GM23338 (cell line): ENCODE results near the gene TRAF5. TPM values are rescaled to one million over a fixed set of nuclear protein-coding genes. Genes with fewer than 3 reads are reported as not detected.

Experiments used
- ATAC-seq: fragments of 200-7000 bp; cut with Tn5 transposase; 3 replicates; pipeline ENCODE4 v1.9.1; 2020
- DNase-seq: peaks from one replicate; pipeline ENCODE4 v3.0.0-alpha.2; 2015; ENCODE audit warnings: low spot score
- H2AFZ ChIP-seq: fragments of 200-600 bp; sonication (generic); 2 replicates; pipeline ENCODE4 v1.8.0; 2016; ENCODE audit warnings: antibody characterized with exemption, mild to moderate bottlenecking, moderate library complexity
- H3F3A ChIP-seq: fragments of 200-600 bp; sonication (generic); replicated peaks from 2 replicates; pipeline ENCODE4 v1.8.0; 2017; ENCODE audit warnings: antibody characterized with exemption, mixed run types, low read depth
- H3K27ac ChIP-seq: fragments of 200-600 bp; sonication (generic); 2 replicates; pipeline ENCODE4 v1.6.1; 2016; ENCODE audit warnings: low read depth
- H3K27me3 ChIP-seq: fragments of 200-600 bp; sonication (generic); 2 replicates; pipeline ENCODE4 v1.8.0; 2016; ENCODE audit warnings: mild to moderate bottlenecking, mixed run types, moderate library complexity; ENCODE audit not compliant: insufficient read depth
- H3K36me3 ChIP-seq: fragments of 200-600 bp; sonication (generic); 2 replicates; pipeline ENCODE4 v1.8.0; 2016; ENCODE audit warnings: mild to moderate bottlenecking; ENCODE audit not compliant: insufficient read depth
- H3K4me1 ChIP-seq: fragments of 200-600 bp; sonication (generic); 2 replicates; pipeline ENCODE4 v1.8.0; 2016; ENCODE audit warnings: mild to moderate bottlenecking, moderate library complexity; ENCODE audit not compliant: insufficient read depth
- H3K4me2 ChIP-seq: fragments of 200-600 bp; sonication (generic); 2 replicates; pipeline ENCODE4 v1.7.1; 2017; ENCODE audit warnings: mixed run types
- H3K4me3 ChIP-seq: fragments of 200-600 bp; sonication (generic); 2 replicates; pipeline ENCODE4 v1.6.1; 2016; ENCODE audit warnings: mixed run types
- H3K79me2 ChIP-seq: fragments of 200-600 bp; sonication (generic); replicated peaks from 2 replicates; pipeline ENCODE4 v1.8.0; 2017; ENCODE audit warnings: mild to moderate bottlenecking; ENCODE audit not compliant: insufficient read depth
- H3K9me2 ChIP-seq: fragments of 200-600 bp; sonication (generic); 2 replicates; pipeline ENCODE4 v1.8.0; 2017; ENCODE audit not compliant: insufficient read depth
- H4K20me1 ChIP-seq: fragments of 200-600 bp; sonication (generic); replicated peaks from 2 replicates; pipeline ENCODE4 v1.8.0; 2017; ENCODE audit warnings: mild to moderate bottlenecking; ENCODE audit not compliant: insufficient read depth
- H3K27ac Mint-ChIP-seq: 2 replicates; pipeline ENCODE4 v1.8.0; 2020; ENCODE audit warnings: inconsistent platforms, mild to moderate bottlenecking, moderate library complexity, mixed read lengths
- H3K27me3 Mint-ChIP-seq: 3 replicates; pipeline ENCODE4 v1.8.0; 2022; ENCODE audit warnings: low read depth, mild to moderate bottlenecking, moderate library complexity, mixed read lengths, inconsistent platforms; ENCODE audit not compliant: insufficient read depth, poor library complexity
- H3K36me3 Mint-ChIP-seq: 3 replicates; pipeline ENCODE4 v1.8.0; 2021; ENCODE audit warnings: low read depth, mild to moderate bottlenecking, inconsistent platforms, moderate library complexity, mixed read lengths
- H3K4me1 Mint-ChIP-seq: 3 replicates; pipeline ENCODE4 v1.8.0; 2020; ENCODE audit warnings: mild to moderate bottlenecking, inconsistent platforms, mixed read lengths
- H3K4me3 Mint-ChIP-seq: 3 replicates; pipeline ENCODE4 v1.8.0; 2021; ENCODE audit warnings: moderate library complexity, mild to moderate bottlenecking, inconsistent platforms, mixed read lengths
- H3K9me3 Mint-ChIP-seq: 3 replicates; pipeline ENCODE4 v1.8.0; 2020; ENCODE audit warnings: moderate library complexity, mild to moderate bottlenecking, inconsistent platforms, mixed read lengths
- CREB1 ChIP-seq: fragments of 250-450 bp; sonication (Bioruptor Pico); IDR thresholded peaks from 2 replicates; pipeline ENCODE4 v1.5.0; 2020; ENCODE audit warnings: low read depth, mild to moderate bottlenecking, moderate library complexity
- EZH2 ChIP-seq: fragments of 200-600 bp; sonication (generic); IDR thresholded peaks from one replicate; pipeline ENCODE4 v1.8.0; 2017; ENCODE audit warnings: antibody characterized with exemption, mild to moderate bottlenecking, low read depth; ENCODE audit not compliant: unreplicated experiment
- EZH2phosphoT487 ChIP-seq: fragments of 200-600 bp; sonication (generic); IDR thresholded peaks from one replicate; pipeline ENCODE4 v1.8.1; 2018; ENCODE audit warnings: antibody characterized with exemption; ENCODE audit not compliant: unreplicated experiment
- JUNB ChIP-seq: IDR thresholded peaks from one replicate; pipeline ENCODE4 v1.6.1; 2016; ENCODE audit warnings: antibody characterized with exemption; ENCODE audit not compliant: unreplicated experiment
- NANOG ChIP-seq: IDR thresholded peaks from 2 replicates; pipeline ENCODE4 v1.6.1; 2016; ENCODE audit warnings: antibody characterized with exemption, borderline replicate concordance
- POLR2AphosphoS5 ChIP-seq: IDR thresholded peaks from 2 replicates; pipeline ENCODE4 v1.6.1; 2016; ENCODE audit warnings: antibody characterized with exemption, low read depth
- STAT1 ChIP-seq: IDR thresholded peaks from one replicate; pipeline ENCODE4 v1.6.1; 2016; ENCODE audit warnings: antibody characterized with exemption; ENCODE audit not compliant: unreplicated experiment
- ZNF114 ChIP-seq: fragments of 250-450 bp; sonication (Bioruptor Pico); IDR thresholded peaks from 2 replicates; pipeline ENCODE4 v1.5.0; 2020; ENCODE audit warnings: mild to moderate bottlenecking, moderate library complexity
- ZNF331 ChIP-seq: fragments of 250-450 bp; sonication (Bioruptor Pico); IDR thresholded peaks from 2 replicates; pipeline ENCODE4 v1.5.0; 2020; ENCODE audit warnings: low read depth, mild to moderate bottlenecking, moderate library complexity
- polyA plus RNA-seq: library from polyadenylated mRNA; unstranded; fragments of >200 nt; fragmentation: Nextera tagmentation; extraction: Ambion mirVana; gene quantifications from 2 replicates; pipeline ENCODE4 v1.2.1, GENCODE V29; 2016
- total RNA-seq: library from RNA; depleted of rRNA; stranded (reverse); fragments of >200 nt; shearing (Covaris generic); gene quantifications from 2 replicates; pipeline ENCODE4 v1.2.3, GENCODE V29; 2014
- TF ChIP-seq, protein P1 (sequence below), 2 experiments: fragments of 200-600 bp in 1 of 2; sonication (generic) in 1 of 2; conservative IDR thresholded peaks; 2 replicates each; pipeline versions ENCODE4 v1.5.1 to v1.6.1; 2016 to 2017; ENCODE audit warnings: antibody characterized with exemption in 2 of 2, low read depth in 2 of 2, mild to moderate bottlenecking in 2 of 2, moderate library complexity in 1 of 2
- TF ChIP-seq, protein P2 (sequence below): IDR thresholded peaks from 2 replicates; pipeline ENCODE4 v1.6.1; 2016; ENCODE audit warnings: antibody characterized with exemption
- TF ChIP-seq, protein P3 (sequence below): fragments of 250-450 bp; sonication (Bioruptor Pico); IDR thresholded peaks from 2 replicates; pipeline ENCODE4 v1.5.0; 2020; ENCODE audit warnings: mild to moderate bottlenecking, moderate library complexity
- TF ChIP-seq, protein P4 (sequence below): IDR thresholded peaks from one replicate; pipeline ENCODE4 v1.6.1; 2018; ENCODE audit warnings: antibody characterized with exemption; ENCODE audit not compliant: unreplicated experiment

TRAF5 gene
- total and polyA plus RNA-seq, 2 experiments from 2014 or later, result 9.2 to 18.9 TPM

DNA sequence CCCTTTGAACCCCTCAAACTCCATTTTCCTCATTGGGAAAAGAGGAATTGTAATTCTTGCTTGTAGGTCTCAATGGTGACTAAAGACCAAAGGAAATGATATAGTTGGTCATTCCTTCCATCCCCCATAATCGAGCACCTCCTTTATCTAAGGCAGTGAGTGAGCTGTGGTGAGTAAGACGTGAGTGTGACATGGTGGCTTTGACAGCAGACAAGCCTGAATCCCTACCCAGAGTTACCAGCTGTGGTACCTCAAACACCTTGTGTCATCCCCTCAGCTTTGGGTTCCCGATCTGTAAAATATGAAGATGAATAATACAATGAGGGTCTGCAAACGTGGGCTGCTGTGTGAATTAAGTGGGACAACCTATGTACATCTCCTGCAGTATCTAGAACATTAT, 8.4 kb downstream of the TRAF5 start:
- H4K20me1 ChIP-seq, result no peaks in the 10 kb centered on the region; the same call in 1 of the 2 replicates
- H3K79me2 ChIP-seq, result peaks cover 76% of the 10 kb centered on the region
- TF ChIP-seq STAT1 (no peak), POLR2AphosphoS5 (no peak), CREB1 (CRISPR knock-in tag) (no peak), ZNF331 (CRISPR knock-in tag) (no peak), JUNB (no peak), EZH2 (no peak), NANOG (no peak), ZNF114 (CRISPR knock-in tag) (no peak), EZH2phosphoT487 (no peak)
- TF ChIP-seq, protein P1, sequence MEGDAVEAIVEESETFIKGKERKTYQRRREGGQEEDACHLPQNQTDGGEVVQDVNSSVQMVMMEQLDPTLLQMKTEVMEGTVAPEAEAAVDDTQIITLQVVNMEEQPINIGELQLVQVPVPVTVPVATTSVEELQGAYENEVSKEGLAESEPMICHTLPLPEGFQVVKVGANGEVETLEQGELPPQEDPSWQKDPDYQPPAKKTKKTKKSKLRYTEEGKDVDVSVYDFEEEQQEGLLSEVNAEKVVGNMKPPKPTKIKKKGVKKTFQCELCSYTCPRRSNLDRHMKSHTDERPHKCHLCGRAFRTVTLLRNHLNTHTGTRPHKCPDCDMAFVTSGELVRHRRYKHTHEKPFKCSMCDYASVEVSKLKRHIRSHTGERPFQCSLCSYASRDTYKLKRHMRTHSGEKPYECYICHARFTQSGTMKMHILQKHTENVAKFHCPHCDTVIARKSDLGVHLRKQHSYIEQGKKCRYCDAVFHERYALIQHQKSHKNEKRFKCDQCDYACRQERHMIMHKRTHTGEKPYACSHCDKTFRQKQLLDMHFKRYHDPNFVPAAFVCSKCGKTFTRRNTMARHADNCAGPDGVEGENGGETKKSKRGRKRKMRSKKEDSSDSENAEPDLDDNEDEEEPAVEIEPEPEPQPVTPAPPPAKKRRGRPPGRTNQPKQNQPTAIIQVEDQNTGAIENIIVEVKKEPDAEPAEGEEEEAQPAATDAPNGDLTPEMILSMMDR (conservative IDR thresholded peaks at IDR 0.05; ENCODE audit: low read depth in 2 of 2), result no peak
- TF ChIP-seq, protein P2, sequence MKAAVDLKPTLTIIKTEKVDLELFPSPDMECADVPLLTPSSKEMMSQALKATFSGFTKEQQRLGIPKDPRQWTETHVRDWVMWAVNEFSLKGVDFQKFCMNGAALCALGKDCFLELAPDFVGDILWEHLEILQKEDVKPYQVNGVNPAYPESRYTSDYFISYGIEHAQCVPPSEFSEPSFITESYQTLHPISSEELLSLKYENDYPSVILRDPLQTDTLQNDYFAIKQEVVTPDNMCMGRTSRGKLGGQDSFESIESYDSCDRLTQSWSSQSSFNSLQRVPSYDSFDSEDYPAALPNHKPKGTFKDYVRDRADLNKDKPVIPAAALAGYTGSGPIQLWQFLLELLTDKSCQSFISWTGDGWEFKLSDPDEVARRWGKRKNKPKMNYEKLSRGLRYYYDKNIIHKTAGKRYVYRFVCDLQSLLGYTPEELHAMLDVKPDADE, result no peak
- TF ChIP-seq, protein P3, sequence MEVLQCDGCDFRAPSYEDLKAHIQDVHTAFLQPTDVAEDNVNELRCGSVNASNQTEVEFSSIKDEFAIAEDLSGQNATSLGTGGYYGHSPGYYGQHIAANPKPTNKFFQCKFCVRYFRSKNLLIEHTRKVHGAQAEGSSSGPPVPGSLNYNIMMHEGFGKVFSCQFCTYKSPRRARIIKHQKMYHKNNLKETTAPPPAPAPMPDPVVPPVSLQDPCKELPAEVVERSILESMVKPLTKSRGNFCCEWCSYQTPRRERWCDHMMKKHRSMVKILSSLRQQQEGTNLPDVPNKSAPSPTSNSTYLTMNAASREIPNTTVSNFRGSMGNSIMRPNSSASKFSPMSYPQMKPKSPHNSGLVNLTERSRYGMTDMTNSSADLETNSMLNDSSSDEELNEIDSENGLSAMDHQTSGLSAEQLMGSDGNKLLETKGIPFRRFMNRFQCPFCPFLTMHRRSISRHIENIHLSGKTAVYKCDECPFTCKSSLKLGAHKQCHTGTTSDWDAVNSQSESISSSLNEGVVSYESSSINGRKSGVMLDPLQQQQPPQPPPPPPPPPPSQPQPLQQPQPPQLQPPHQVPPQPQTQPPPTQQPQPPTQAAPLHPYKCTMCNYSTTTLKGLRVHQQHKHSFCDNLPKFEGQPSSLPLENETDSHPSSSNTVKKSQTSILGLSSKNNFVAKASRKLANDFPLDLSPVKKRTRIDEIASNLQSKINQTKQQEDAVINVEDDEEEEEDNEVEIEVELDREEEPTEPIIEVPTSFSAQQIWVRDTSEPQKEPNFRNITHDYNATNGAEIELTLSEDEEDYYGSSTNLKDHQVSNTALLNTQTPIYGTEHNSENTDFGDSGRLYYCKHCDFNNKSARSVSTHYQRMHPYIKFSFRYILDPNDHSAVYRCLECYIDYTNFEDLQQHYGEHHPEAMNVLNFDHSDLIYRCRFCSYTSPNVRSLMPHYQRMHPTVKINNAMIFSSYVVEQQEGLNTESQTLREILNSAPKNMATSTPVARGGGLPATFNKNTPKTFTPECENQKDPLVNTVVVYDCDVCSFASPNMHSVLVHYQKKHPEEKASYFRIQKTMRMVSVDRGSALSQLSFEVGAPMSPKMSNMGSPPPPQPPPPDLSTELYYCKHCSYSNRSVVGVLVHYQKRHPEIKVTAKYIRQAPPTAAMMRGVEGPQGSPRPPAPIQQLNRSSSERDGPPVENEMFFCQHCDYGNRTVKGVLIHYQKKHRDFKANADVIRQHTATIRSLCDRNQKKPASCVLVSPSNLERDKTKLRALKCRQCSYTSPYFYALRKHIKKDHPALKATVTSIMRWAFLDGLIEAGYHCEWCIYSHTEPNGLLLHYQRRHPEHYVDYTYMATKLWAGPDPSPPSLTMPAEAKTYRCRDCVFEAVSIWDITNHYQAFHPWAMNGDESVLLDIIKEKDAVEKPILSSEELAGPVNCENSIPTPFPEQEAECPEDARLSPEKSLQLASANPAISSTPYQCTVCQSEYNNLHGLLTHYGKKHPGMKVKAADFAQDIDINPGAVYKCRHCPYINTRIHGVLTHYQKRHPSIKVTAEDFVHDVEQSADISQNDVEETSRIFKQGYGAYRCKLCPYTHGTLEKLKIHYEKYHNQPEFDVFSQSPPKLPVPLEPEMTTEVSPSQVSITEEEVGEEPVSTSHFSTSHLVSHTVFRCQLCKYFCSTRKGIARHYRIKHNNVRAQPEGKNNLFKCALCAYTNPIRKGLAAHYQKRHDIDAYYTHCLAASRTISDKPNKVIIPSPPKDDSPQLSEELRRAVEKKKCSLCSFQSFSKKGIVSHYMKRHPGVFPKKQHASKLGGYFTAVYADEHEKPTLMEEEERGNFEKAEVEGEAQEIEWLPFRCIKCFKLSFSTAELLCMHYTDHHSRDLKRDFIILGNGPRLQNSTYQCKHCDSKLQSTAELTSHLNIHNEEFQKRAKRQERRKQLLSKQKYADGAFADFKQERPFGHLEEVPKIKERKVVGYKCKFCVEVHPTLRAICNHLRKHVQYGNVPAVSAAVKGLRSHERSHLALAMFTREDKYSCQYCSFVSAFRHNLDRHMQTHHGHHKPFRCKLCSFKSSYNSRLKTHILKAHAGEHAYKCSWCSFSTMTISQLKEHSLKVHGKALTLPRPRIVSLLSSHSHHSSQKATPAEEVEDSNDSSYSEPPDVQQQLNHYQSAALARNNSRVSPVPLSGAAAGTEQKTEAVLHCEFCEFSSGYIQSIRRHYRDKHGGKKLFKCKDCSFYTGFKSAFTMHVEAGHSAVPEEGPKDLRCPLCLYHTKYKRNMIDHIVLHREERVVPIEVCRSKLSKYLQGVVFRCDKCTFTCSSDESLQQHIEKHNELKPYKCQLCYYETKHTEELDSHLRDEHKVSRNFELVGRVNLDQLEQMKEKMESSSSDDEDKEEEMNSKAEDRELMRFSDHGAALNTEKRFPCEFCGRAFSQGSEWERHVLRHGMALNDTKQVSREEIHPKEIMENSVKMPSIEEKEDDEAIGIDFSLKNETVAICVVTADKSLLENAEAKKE (CRISPR knock-in tag), result no peak
- TF ChIP-seq, protein P4, sequence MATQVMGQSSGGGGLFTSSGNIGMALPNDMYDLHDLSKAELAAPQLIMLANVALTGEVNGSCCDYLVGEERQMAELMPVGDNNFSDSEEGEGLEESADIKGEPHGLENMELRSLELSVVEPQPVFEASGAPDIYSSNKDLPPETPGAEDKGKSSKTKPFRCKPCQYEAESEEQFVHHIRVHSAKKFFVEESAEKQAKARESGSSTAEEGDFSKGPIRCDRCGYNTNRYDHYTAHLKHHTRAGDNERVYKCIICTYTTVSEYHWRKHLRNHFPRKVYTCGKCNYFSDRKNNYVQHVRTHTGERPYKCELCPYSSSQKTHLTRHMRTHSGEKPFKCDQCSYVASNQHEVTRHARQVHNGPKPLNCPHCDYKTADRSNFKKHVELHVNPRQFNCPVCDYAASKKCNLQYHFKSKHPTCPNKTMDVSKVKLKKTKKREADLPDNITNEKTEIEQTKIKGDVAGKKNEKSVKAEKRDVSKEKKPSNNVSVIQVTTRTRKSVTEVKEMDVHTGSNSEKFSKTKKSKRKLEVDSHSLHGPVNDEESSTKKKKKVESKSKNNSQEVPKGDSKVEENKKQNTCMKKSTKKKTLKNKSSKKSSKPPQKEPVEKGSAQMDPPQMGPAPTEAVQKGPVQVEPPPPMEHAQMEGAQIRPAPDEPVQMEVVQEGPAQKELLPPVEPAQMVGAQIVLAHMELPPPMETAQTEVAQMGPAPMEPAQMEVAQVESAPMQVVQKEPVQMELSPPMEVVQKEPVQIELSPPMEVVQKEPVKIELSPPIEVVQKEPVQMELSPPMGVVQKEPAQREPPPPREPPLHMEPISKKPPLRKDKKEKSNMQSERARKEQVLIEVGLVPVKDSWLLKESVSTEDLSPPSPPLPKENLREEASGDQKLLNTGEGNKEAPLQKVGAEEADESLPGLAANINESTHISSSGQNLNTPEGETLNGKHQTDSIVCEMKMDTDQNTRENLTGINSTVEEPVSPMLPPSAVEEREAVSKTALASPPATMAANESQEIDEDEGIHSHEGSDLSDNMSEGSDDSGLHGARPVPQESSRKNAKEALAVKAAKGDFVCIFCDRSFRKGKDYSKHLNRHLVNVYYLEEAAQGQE, result no peak
- no peak overlapping the region for H3K27ac ChIP-seq
- Mint-ChIP-seq H3K9me3 (no peaks in the 10 kb centered on the region), H3K36me3 (peaks cover 4% of the 10 kb centered on the region; the same call in 2 of the 3 replicates), H3K27ac (no peak overlapping the region), H3K4me3 (no peak overlapping the region), H3K27me3 (peaks cover 7% of the 10 kb centered on the region), H3K4me1 (peaks cover 48% of the 10 kb centered on the region)
- H3K4me2 ChIP-seq, result no peak overlapping the region
- H3K4me3 ChIP-seq, result no peak overlapping the region
- ATAC-seq, result no peak
- H3K9me2 ChIP-seq, result no peaks in the 10 kb centered on the region
- DNase-seq, result no peak
- H2AFZ ChIP-seq, result no peak overlapping the region
- peaks cover 24% of the 10 kb centered on the region for H3K4me1 ChIP-seq
- no peaks in the 10 kb centered on the region for H3F3A ChIP-seq
- H3K36me3 ChIP-seq, result no peaks in the 10 kb centered on the region
- H3K27me3 ChIP-seq, result no peaks in the 10 kb centered on the region
